Upper lobe of left lung (tissue), 4 donors: ENCODE measurements around the gene METTL14.

Experiments
- EP300 ChIP-seq, 4 donors: sonication (generic); formaldehyde crosslinking; IDR thresholded peaks; one replicate each; pipeline ENCODE4 v1.5.1; 2017; ENCODE audit warnings: antibody characterized with exemption in 4 of 4, control low read depth in 2 of 4
- TF ChIP-seq, protein P1 (sequence below), 6 experiments: fragments of 450-650 bp in 4 of 6; fragments of 200-600 bp in 2 of 6; sonication (generic) in 2 of 6; IDR thresholded peaks; one replicate each; pipeline ENCODE4 v1.5.1; 2016 to 2019; ENCODE audit warnings: antibody characterized with exemption in 6 of 6

DNA sequence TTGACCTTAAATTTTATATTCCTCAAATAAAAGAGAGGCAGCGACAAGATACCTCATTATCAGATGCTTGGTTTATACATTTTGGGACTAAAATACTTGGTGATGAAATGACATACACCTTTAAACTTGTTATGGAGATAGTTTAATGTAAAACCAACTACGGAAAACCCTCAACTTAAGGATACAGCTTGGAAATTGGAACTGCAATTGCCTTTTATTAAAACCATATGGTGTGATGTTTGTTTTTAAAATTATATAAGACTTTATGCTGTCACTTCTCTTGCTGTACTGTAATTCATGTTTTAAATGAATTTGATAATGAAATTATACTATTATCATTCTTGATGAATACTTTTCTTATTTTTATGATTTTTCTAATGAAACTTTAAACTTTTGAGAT lies 25.9 kb downstream of the METTL14 start:
- TF ChIP-seq, protein P1, sequence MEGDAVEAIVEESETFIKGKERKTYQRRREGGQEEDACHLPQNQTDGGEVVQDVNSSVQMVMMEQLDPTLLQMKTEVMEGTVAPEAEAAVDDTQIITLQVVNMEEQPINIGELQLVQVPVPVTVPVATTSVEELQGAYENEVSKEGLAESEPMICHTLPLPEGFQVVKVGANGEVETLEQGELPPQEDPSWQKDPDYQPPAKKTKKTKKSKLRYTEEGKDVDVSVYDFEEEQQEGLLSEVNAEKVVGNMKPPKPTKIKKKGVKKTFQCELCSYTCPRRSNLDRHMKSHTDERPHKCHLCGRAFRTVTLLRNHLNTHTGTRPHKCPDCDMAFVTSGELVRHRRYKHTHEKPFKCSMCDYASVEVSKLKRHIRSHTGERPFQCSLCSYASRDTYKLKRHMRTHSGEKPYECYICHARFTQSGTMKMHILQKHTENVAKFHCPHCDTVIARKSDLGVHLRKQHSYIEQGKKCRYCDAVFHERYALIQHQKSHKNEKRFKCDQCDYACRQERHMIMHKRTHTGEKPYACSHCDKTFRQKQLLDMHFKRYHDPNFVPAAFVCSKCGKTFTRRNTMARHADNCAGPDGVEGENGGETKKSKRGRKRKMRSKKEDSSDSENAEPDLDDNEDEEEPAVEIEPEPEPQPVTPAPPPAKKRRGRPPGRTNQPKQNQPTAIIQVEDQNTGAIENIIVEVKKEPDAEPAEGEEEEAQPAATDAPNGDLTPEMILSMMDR (IDR thresholded peaks at IDR 0.05): no peak
- no peak for TF ChIP-seq EP300 (IDR thresholded peaks at IDR 0.05)
